ENCODE results near the gene GJB3.

GJB3 gene

DNA sequence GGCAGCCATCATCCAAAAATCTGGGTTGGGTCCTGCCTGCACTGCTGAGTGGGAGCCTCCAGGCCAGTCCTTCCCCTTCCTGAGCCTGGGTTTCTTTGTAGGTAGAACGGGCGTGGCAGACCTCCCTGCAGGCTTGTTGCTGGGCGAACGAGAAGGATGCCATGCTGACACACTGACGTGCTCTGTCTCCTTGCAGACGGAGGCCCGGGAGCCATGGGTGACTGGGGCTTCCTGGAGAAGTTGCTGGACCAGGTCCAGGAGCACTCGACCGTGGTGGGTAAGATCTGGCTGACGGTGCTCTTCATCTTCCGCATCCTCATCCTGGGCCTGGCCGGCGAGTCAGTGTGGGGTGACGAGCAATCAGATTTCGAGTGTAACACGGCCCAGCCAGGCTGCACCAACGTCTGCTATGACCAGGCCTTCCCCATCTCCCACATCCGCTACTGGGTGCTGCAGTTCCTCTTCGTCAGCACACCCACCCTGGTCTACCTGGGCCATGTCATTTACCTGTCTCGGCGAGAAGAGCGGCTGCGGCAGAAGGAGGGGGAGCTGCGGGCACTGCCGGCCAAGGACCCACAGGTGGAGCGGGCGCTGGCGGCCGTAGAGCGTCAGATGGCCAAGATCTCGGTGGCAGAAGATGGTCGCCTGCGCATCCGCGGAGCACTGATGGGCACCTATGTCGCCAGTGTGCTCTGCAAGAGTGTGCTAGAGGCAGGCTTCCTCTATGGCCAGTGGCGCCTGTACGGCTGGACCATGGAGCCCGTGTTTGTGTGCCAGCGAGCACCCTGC is 13.2 kb downstream of the GJB3 start:
- TF ChIP-seq FOXA1 (IDR thresholded peaks at IDR 0.05) (no peak), L3MBTL2 (conservative IDR thresholded peaks at IDR 0.05) (no peak), NFRKB (IDR thresholded peaks at IDR 0.05) (no peak), BHLHE40 (IDR thresholded peaks at IDR 0.05; ENCODE audit: borderline replicate concordance) (no peak), LEF1 (IDR thresholded peaks at IDR 0.05; ENCODE audit: borderline replicate concordance) (no peak), ELF4 (IDR thresholded peaks at IDR 0.05) (no peak), FOXM1 (IDR thresholded peaks at IDR 0.05; ENCODE audit: borderline replicate concordance) (no peak), CTBP1 (IDR thresholded peaks at IDR 0.05; ENCODE audit: borderline replicate concordance) (no peak), ZNF384 (IDR thresholded peaks at IDR 0.05) (no peak), FOXK2 (IDR thresholded peaks at IDR 0.05) (no peak), HDGF (IDR thresholded peaks at IDR 0.05; ENCODE audit: borderline replicate concordance) (no peak), TARDBP (IDR thresholded peaks at IDR 0.05) (no peak), ARNT (IDR thresholded peaks at IDR 0.05) (no peak), SP1 (IDR thresholded peaks at IDR 0.05) (no peak), SUZ12 (IDR thresholded peaks at IDR 0.05) (no peak)
- TF ChIP-seq, protein P1, sequence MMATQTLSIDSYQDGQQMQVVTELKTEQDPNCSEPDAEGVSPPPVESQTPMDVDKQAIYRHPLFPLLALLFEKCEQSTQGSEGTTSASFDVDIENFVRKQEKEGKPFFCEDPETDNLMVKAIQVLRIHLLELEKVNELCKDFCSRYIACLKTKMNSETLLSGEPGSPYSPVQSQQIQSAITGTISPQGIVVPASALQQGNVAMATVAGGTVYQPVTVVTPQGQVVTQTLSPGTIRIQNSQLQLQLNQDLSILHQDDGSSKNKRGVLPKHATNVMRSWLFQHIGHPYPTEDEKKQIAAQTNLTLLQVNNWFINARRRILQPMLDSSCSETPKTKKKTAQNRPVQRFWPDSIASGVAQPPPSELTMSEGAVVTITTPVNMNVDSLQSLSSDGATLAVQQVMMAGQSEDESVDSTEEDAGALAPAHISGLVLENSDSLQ (IDR thresholded peaks at IDR 0.05), result no peak
- ChIA-PET POLR2A (no interaction called here), CTCF (no interaction called here)
- no peak for DNase-seq (ENCODE audit: extremely low spot score)

DNA sequence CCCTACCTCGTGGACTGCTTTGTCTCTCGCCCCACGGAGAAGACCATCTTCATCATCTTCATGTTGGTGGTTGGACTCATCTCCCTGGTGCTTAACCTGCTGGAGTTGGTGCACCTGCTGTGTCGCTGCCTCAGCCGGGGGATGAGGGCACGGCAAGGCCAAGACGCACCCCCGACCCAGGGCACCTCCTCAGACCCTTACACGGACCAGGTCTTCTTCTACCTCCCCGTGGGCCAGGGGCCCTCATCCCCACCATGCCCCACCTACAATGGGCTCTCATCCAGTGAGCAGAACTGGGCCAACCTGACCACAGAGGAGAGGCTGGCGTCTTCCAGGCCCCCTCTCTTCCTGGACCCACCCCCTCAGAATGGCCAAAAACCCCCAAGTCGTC is 13.8 kb downstream of the GJB3 start:
- ChIA-PET POLR2A (no interaction called here), CTCF (no interaction called here)
- no peak for DNase-seq (ENCODE audit: extremely low spot score)
- TF ChIP-seq SP1 (IDR thresholded peaks at IDR 0.05), result no peak
- TF ChIP-seq L3MBTL2 (conservative IDR thresholded peaks at IDR 0.05), result no peak
- no peak for TF ChIP-seq ELF4 (IDR thresholded peaks at IDR 0.05)
- no peak for TF ChIP-seq NFRKB (IDR thresholded peaks at IDR 0.05)
- no peak for TF ChIP-seq LEF1 (IDR thresholded peaks at IDR 0.05; ENCODE audit: borderline replicate concordance)
- no peak for TF ChIP-seq FOXK2 (IDR thresholded peaks at IDR 0.05)
- TF ChIP-seq FOXA1 (IDR thresholded peaks at IDR 0.05), result no peak
- TF ChIP-seq TARDBP (IDR thresholded peaks at IDR 0.05), result no peak
- no peak for TF ChIP-seq CTBP1 (IDR thresholded peaks at IDR 0.05; ENCODE audit: borderline replicate concordance)
- TF ChIP-seq, protein P1 (IDR thresholded peaks at IDR 0.05), result no peak
- TF ChIP-seq FOXM1 (IDR thresholded peaks at IDR 0.05; ENCODE audit: borderline replicate concordance), result no peak
- TF ChIP-seq SUZ12 (IDR thresholded peaks at IDR 0.05), result no peak
- no peak for TF ChIP-seq BHLHE40 (IDR thresholded peaks at IDR 0.05; ENCODE audit: borderline replicate concordance)

DNA sequence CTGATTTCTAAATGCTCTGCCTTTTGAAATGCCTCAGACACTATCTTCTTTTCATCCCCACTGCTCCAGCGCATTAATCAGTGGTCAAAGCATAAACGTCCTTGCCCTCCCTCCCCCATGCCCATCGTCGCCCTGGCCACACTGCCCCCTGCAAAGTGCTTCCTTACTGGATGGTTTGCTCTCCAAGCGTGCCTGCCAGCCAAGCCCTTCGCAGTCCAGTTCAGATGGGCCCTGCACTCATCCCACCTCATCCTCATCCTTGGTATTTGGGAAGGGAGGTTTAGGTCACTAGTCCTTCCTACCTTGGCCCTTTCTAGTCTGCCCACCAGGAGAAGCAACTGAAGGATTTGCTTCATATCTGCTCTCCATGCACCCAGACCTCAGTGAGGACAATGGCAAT is 14.9 kb downstream of the GJB3 start:
- no peak for DNase-seq (ENCODE audit: extremely low spot score)
- no peak for TF ChIP-seq CTBP1 (IDR thresholded peaks at IDR 0.05; ENCODE audit: borderline replicate concordance)
- no peak for TF ChIP-seq BHLHE40 (IDR thresholded peaks at IDR 0.05; ENCODE audit: borderline replicate concordance)
- no peak for TF ChIP-seq FOXA1 (IDR thresholded peaks at IDR 0.05)
- no peak for TF ChIP-seq NFRKB (IDR thresholded peaks at IDR 0.05)
- TF ChIP-seq SP1 (IDR thresholded peaks at IDR 0.05), result no peak
- TF ChIP-seq FOXM1 (IDR thresholded peaks at IDR 0.05; ENCODE audit: borderline replicate concordance), result no peak
- TF ChIP-seq LEF1 (IDR thresholded peaks at IDR 0.05; ENCODE audit: borderline replicate concordance), result no peak
- no peak for TF ChIP-seq ZNF384 (IDR thresholded peaks at IDR 0.05)
- TF ChIP-seq ARNT (IDR thresholded peaks at IDR 0.05), result no peak
- TF ChIP-seq, protein P1 (IDR thresholded peaks at IDR 0.05), result no peak
- TF ChIP-seq HDGF (IDR thresholded peaks at IDR 0.05; ENCODE audit: borderline replicate concordance), result no peak
- TF ChIP-seq SUZ12 (IDR thresholded peaks at IDR 0.05), result no peak
- no peak for TF ChIP-seq FOXK2 (IDR thresholded peaks at IDR 0.05)
- no peak for TF ChIP-seq L3MBTL2 (conservative IDR thresholded peaks at IDR 0.05)
- TF ChIP-seq ELF4 (IDR thresholded peaks at IDR 0.05), result no peak
- TF ChIP-seq TARDBP (IDR thresholded peaks at IDR 0.05), result no peak
- ChIA-PET CTCF (no interaction called here), POLR2A (interaction anchor here (1.5 kb wide), 1 partner anchor 64 kb away, joined by 3 read pairs; the partner anchor contains the start of gene SMIM12)

DNA sequence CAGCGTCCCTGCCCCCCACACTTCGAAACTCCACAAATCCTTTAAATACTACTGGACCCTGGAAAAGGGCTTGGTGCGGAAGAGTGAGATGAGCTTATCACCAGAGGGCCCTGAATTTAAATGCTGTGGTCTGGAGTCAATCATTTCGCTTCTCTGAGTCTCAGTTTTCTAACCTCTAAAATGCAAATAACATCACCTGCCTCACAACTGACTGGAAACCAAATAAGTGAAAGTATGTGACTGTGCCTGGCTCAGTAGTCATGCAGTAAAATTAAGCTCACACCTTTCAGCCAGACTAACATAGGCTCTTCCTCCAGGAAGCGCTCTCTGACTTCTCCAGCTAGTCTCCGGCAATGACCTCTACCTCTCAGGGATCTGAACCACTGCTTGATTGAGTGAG is 16.0 kb downstream of the GJB3 start:
- no peak for DNase-seq (ENCODE audit: extremely low spot score)
- CTCF ChIA-PET, result interaction anchor here (0.6 kb wide), 1 partner anchor 23 kb away, joined by 3 read pairs; no protein-coding TSS in a partner anchor
- TF ChIP-seq NFRKB (IDR thresholded peaks at IDR 0.05), result no peak
- TF ChIP-seq TARDBP (IDR thresholded peaks at IDR 0.05), result no peak
- TF ChIP-seq SUZ12 (IDR thresholded peaks at IDR 0.05), result no peak
- TF ChIP-seq ELF4 (IDR thresholded peaks at IDR 0.05), result no peak
- TF ChIP-seq ZNF384 (IDR thresholded peaks at IDR 0.05), result no peak
- TF ChIP-seq FOXK2 (IDR thresholded peaks at IDR 0.05), result no peak
- POLR2A ChIA-PET, result interaction anchor here (1.5 kb wide), 1 partner anchor 63 kb away, joined by 3 read pairs; the partner anchor contains the start of gene SMIM12

DNA sequence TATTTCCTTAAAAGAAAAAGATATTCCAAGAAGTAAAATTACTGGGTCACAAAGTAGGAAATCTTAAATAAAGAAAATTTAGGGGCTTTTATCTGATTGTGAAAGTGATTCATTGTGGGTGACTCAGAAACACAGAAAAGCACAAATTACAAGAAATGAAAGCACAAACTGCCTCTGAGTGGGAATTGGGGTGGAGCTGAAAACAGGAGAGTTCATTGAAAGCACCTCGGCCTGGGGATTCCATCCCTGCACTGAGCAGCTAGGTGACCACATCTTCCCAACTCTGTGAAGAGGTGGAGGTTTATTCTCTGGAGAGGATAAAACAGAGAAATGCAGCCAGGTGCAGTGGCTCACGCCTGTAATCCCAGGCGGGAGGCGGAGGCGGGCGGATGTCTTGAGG is 19.2 kb downstream of the GJB3 start:
- DNase-seq (ENCODE audit: extremely low spot score), result no peak
- ChIA-PET CTCF (no interaction called here), POLR2A (no interaction called here)
- TF ChIP-seq FOXM1 (IDR thresholded peaks at IDR 0.05; ENCODE audit: borderline replicate concordance), result no peak
- no peak for TF ChIP-seq ZNF384 (IDR thresholded peaks at IDR 0.05)
- TF ChIP-seq BHLHE40 (IDR thresholded peaks at IDR 0.05; ENCODE audit: borderline replicate concordance), result no peak
- TF ChIP-seq HDGF (IDR thresholded peaks at IDR 0.05; ENCODE audit: borderline replicate concordance), result no peak
- no peak for TF ChIP-seq LEF1 (IDR thresholded peaks at IDR 0.05; ENCODE audit: borderline replicate concordance)
- TF ChIP-seq FOXK2 (IDR thresholded peaks at IDR 0.05), result no peak
- TF ChIP-seq, protein P1 (IDR thresholded peaks at IDR 0.05), result no peak
- TF ChIP-seq TARDBP (IDR thresholded peaks at IDR 0.05), result no peak
- TF ChIP-seq CTBP1 (IDR thresholded peaks at IDR 0.05; ENCODE audit: borderline replicate concordance), result no peak
- TF ChIP-seq L3MBTL2 (conservative IDR thresholded peaks at IDR 0.05), result no peak
- no peak for TF ChIP-seq ELF4 (IDR thresholded peaks at IDR 0.05)
- no peak for TF ChIP-seq FOXA1 (IDR thresholded peaks at IDR 0.05)
- TF ChIP-seq NFRKB (IDR thresholded peaks at IDR 0.05), result no peak

Measured in HEK293T (cell line).